HepG2 (cell line): ENCODE data around the gene BLID. TPM values are rescaled to one million over a fixed set of nuclear protein-coding genes. Genes with fewer than 3 reads are reported as not detected.

Experiments
- ATAC-seq: fragments of 200-7000 bp; cut with Tn5 transposase; 3 replicates; pipeline ENCODE4 v1.9.1; 2020; ENCODE audit warnings: mild to moderate bottlenecking, moderate library complexity
- BruUV-seq: library from RNA; stranded (reverse); fragments of 400-500 nt; replicated peaks from 2 replicates; lab custom pipeline; 2021; lab: Mats Ljungman, UMichigan
- CTCF ChIA-PET: fragments of 300-600 bp; formaldehyde crosslinking; extraction: SDS; loops from one replicate; lab custom pipeline; 2021; ENCODE audit warnings: low total read pairs, inconsistent platforms, low intra/inter-chr PET ratio; lab: Yijun Ruan, JAX
- POLR2A ChIA-PET: fragments of 350-600 bp; sonication (Branson Sonifier 250); formaldehyde crosslinking; loops from one replicate; lab custom pipeline; 2020; ENCODE audit warnings: antibody characterized with exemption, inconsistent platforms; lab: Yijun Ruan, JAX
- DNase-seq: peaks from one replicate; pipeline ENCODE4 v3.0.0-alpha.2; 2015; ENCODE audit warnings: low spot score
- FAIRE-seq: peaks from 3 replicates; lab custom pipeline; 2011; peaks lifted over from hg19 to GRCh38; lab: Jason Lieb, UNC
- H2AFZ ChIP-seq: one replicate; pipeline ENCODE4 v1.6.1; 2011; ENCODE audit warnings: low read length, inconsistent platforms
- H3K27ac ChIP-seq: fragments of 300-600 bp; 3 replicates; pipeline ENCODE4 v1.8.0; 2011; ENCODE audit warnings: mixed run types, mild to moderate bottlenecking, mixed read lengths, low read length, inconsistent platforms; ENCODE audit not compliant: insufficient read depth; ENCODE audit errors: extremely low read length
- H3K27me3 ChIP-seq, 2 experiments: fragments of 200-600 bp in 1 of 2; 2 replicates in 1 of 2; 3 replicates in 1 of 2; pipeline versions ENCODE4 v1.6.0 to v1.8.0; 2011; ENCODE audit warnings: low read length in 2 of 2, mild to moderate bottlenecking in 2 of 2, moderate library complexity in 2 of 2, inconsistent platforms in 1 of 2; ENCODE audit not compliant: insufficient read depth in 2 of 2, control insufficient read depth in 1 of 2
- H3K36me3 ChIP-seq, 2 experiments: fragments of 200-600 bp in 1 of 2; replicated peaks in 1 of 2; 2 replicates in 1 of 2; 3 replicates in 1 of 2; pipeline versions ENCODE4 v1.5.1 to v1.8.0; 2011; ENCODE audit warnings: low read length in 2 of 2, inconsistent platforms in 1 of 2; ENCODE audit not compliant: insufficient read depth in 2 of 2, control insufficient read depth in 1 of 2
- H3K4me1 ChIP-seq: 2 replicates; pipeline ENCODE4 v1.5.1; 2012; ENCODE audit warnings: low read length, inconsistent platforms; ENCODE audit not compliant: insufficient read depth
- H3K4me2 ChIP-seq: 2 replicates; pipeline ENCODE4 v1.6.0; 2011; ENCODE audit warnings: low read depth, low read length, inconsistent platforms
- H3K4me3 ChIP-seq, 3 experiments: fragments of 200-600 bp in 1 of 3; sonication (generic), shearing (Covaris generic) in 1 of 3; replicated peaks in 1 of 3; 2 replicates each; pipeline ENCODE4 v1.5.1; 2011 to 2016; ENCODE audit warnings: low read length in 3 of 3, inconsistent platforms in 2 of 3, low read depth in 2 of 3, mild to moderate bottlenecking in 2 of 3, control low read depth in 1 of 3, mixed read lengths in 1 of 3; ENCODE audit not compliant: insufficient read depth in 1 of 3
- H3K79me2 ChIP-seq: one replicate; pipeline ENCODE4 v1.6.1; 2011; ENCODE audit warnings: low read length, inconsistent platforms; ENCODE audit not compliant: insufficient read depth
- H3K9ac ChIP-seq: 2 replicates; pipeline ENCODE4 v1.6.0; 2011; ENCODE audit warnings: mild to moderate bottlenecking, low read depth, low read length, inconsistent platforms; ENCODE audit not compliant: insufficient read depth
- H3K9me3 ChIP-seq: 2 replicates; pipeline ENCODE4 v1.5.1; 2012; ENCODE audit warnings: mild to moderate bottlenecking, low read length
- H4K20me1 ChIP-seq: 2 replicates; pipeline ENCODE4 v1.6.0; 2011; ENCODE audit warnings: inconsistent platforms, mild to moderate bottlenecking, low read length, moderate library complexity; ENCODE audit not compliant: insufficient read depth
- CERS6 ChIP-seq: sonication (generic); formaldehyde crosslinking; IDR thresholded peaks from 2 replicates; pipeline ENCODE4 v1.5.0; 2020; ENCODE audit warnings: missing genetic modification reagents
- ETV6 ChIP-seq: sonication (generic); formaldehyde crosslinking; conservative IDR thresholded peaks from 2 replicates; pipeline ENCODE4 v1.4.0; 2020; ENCODE audit warnings: missing genetic modification reagents
- HCFC1 ChIP-seq: fragments of 150-350 bp; IDR thresholded peaks from 2 replicates; pipeline ENCODE4 v1.6.1; 2014; ENCODE audit warnings: low read depth, low read length
- KDM5A ChIP-seq: fragments of 200-600 bp; sonication (generic); IDR thresholded peaks from 2 replicates; pipeline ENCODE4 v1.7.0; 2018; ENCODE audit warnings: antibody characterized with exemption, mild to moderate bottlenecking, low read length, borderline replicate concordance
- KLF11 ChIP-seq: IDR thresholded peaks from 2 replicates; pipeline ENCODE4 v1.6.1; 2016; ENCODE audit warnings: missing compliant biosample characterization
- MBNL3 ChIP-seq: fragments of 250-450 bp; sonication (Bioruptor Pico); conservative IDR thresholded peaks from 2 replicates; pipeline ENCODE4 v1.8.0; 2022; ENCODE audit warnings: mild to moderate bottlenecking, inconsistent platforms
- NFKBIZ ChIP-seq: IDR thresholded peaks from 2 replicates; pipeline ENCODE4 v1.6.1; 2018; ENCODE audit warnings: missing genetic modification reagents, missing compliant biosample characterization
- RXRB ChIP-seq: IDR thresholded peaks from 2 replicates; pipeline ENCODE4 v1.6.1; 2016; ENCODE audit warnings: borderline replicate concordance, missing genetic modification reagents, missing compliant biosample characterization
- SOX13 ChIP-seq, 3 experiments: fragments of 450-650 bp in 1 of 3; sonication (generic) in 1 of 3; formaldehyde crosslinking in 1 of 3; IDR thresholded peaks in 2 of 3; conservative IDR thresholded peaks in 1 of 3; 2 replicates each; pipeline versions ENCODE4 v1.5.0 to v1.6.1; 2016 to 2020; ENCODE audit warnings: antibody characterized with exemption in 1 of 3, mild to moderate bottlenecking in 1 of 3, missing compliant biosample characterization in 1 of 3, missing genetic modification reagents in 1 of 3, moderate library complexity in 1 of 3
- TCF7L2 ChIP-seq: IDR thresholded peaks from 2 replicates; pipeline ENCODE4 v1.6.1; 2011; ENCODE audit warnings: mild to moderate bottlenecking, low read depth, low read length, moderate library complexity
- ZMYM3 ChIP-seq: sonication (generic); formaldehyde crosslinking; IDR thresholded peaks from 2 replicates; pipeline ENCODE4 v1.5.1; 2020; ENCODE audit warnings: mild to moderate bottlenecking, missing genetic modification reagents
- ZNF546 ChIP-seq: sonication (generic); formaldehyde crosslinking; conservative IDR thresholded peaks from 2 replicates; pipeline ENCODE4 v1.8.1; 2023; ENCODE audit warnings: mild to moderate bottlenecking, missing genetic modification reagents
- WGBS: methylation state at CpG from one replicate; pipeline ENCODE4 v1.1.6; 2017; ENCODE audit warnings: low lambda C conversion rate; 5-methylcytosine and 5-hydroxymethylcytosine counted together
- in situ Hi-C: cut with HindIII; loops from 2 replicates; pipeline ENCODE4 v1.10.0; 2017; ENCODE audit warnings: low pct_unique_long_range_greater_than_20kb; ENCODE audit not compliant: extremely low pct_ligation_motif_present
- intact Hi-C: fragments of 100-400 bp; cut with micrococcal nuclease; formaldehyde crosslinking; loops from one replicate; pipeline ENCODE4 v1.10.0; 2022; ENCODE audit not compliant: unreplicated experiment
- polyA plus RNA-seq, 8 experiments: library from polyadenylated mRNA; depleted of rRNA in 3 of 8; stranded (reverse) in 7 of 8; unstranded in 1 of 8; fragments of >200 nt; fragmentation: Illumina TruSeq in 4 of 8; extraction: Trizol in 4 of 8; gene quantifications; 2 replicates each; pipeline versions ENCODE4 v1.2.1 to v1.2.3, GENCODE V29; 2011 to 2016; ENCODE audit warnings: low read depth in 4 of 8, missing spikeins in 1 of 8, mixed read lengths in 1 of 8; ENCODE audit not compliant: insufficient read depth in 1 of 8
- total RNA-seq, 5 experiments: library from RNA; depleted of rRNA; stranded (reverse); fragments of >200 nt; fragmentation: Illumina TruSeq; extraction: Trizol; gene quantifications; 2 replicates each; pipeline ENCODE4 v1.2.3, GENCODE V29; 2016; ENCODE audit warnings: low read depth in 1 of 5
- TF ChIP-seq, protein P1 (sequence below): sonication (generic); formaldehyde crosslinking; IDR thresholded peaks from 2 replicates; pipeline ENCODE4 v1.9.0; 2022; ENCODE audit warnings: missing genetic modification reagents, mild to moderate bottlenecking, borderline replicate concordance

BLID gene
- total and polyA plus RNA-seq, 2 of the 13 experiments (the other 11 are each of a cell fraction or from before 2014, with no cell fraction given): not detected

- intact Hi-C loops: no loop called here
- in situ Hi-C loops: no loop called here
- no TSS peak for BruUV-seq
- no peak for TF ChIP-seq SOX13 (IDR thresholded peaks at IDR 0.05)
- TF ChIP-seq SOX13 (CRISPR knock-in tag; conservative IDR thresholded peaks at IDR 0.05 in 1 of 2, IDR thresholded peaks at IDR 0.05 in 1 of 2): no peak
- TF ChIP-seq TCF7L2: no peak
- no peak for TF ChIP-seq MBNL3 (CRISPR knock-in tag)
- TF ChIP-seq CERS6: no peak
- TF ChIP-seq NFKBIZ (CRISPR knock-in tag): no peak
- no peak for TF ChIP-seq ZNF546 (CRISPR knock-in tag)
- TF ChIP-seq ETV6 (CRISPR knock-in tag): no peak
- TF ChIP-seq RXRB (CRISPR knock-in tag): no peak
- TF ChIP-seq KDM5A: no peak
- TF ChIP-seq ZMYM3: no peak
- TF ChIP-seq, protein P1, sequence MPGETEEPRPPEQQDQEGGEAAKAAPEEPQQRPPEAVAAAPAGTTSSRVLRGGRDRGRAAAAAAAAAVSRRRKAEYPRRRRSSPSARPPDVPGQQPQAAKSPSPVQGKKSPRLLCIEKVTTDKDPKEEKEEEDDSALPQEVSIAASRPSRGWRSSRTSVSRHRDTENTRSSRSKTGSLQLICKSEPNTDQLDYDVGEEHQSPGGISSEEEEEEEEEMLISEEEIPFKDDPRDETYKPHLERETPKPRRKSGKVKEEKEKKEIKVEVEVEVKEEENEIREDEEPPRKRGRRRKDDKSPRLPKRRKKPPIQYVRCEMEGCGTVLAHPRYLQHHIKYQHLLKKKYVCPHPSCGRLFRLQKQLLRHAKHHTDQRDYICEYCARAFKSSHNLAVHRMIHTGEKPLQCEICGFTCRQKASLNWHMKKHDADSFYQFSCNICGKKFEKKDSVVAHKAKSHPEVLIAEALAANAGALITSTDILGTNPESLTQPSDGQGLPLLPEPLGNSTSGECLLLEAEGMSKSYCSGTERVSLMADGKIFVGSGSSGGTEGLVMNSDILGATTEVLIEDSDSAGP (CRISPR knock-in tag): no peak
- TF ChIP-seq HCFC1: no peak
- TF ChIP-seq KLF11 (CRISPR knock-in tag): no peak
- H3K36me3 ChIP-seq: no peaks in the 10 kb centered on the region
- H3K9ac ChIP-seq: no peak overlapping the region
- H3K4me3 ChIP-seq: no peak overlapping the region
- ATAC-seq (no peak), DNase-seq (no peak), FAIRE-seq (no peak)
- H3K9me3 ChIP-seq: no peaks in the 10 kb centered on the region
- no peak overlapping the region for H3K27ac ChIP-seq
- POLR2A ChIA-PET: no interaction called here
- 21% methylated on average over 7 of the region's 7 CpGs for WGBS
- no peaks in the 10 kb centered on the region for H3K27me3 ChIP-seq
- H2AFZ ChIP-seq: no peak overlapping the region
- no peaks in the 10 kb centered on the region for H3K4me1 ChIP-seq
- no peak overlapping the region for H3K4me2 ChIP-seq
- H4K20me1 ChIP-seq: no peaks in the 10 kb centered on the region
- CTCF ChIA-PET: no interaction called here
- H3K79me2 ChIP-seq: no peaks in the 10 kb centered on the region
Observed at GRCh38 chr11:122098261-122098980, 17.6 kb downstream of the BLID start.
